Astrocyte of the cerebellum (primary cell): Measurements from ENCODE around the gene CCDC59.

Experiments
- DNase-seq: peaks from one replicate; pipeline ENCODE4 v3.0.0-alpha.2; 2011; ENCODE audit warnings: low read depth
- H3K4me3 ChIP-seq: 2 replicates; pipeline ENCODE4 v1.5.1; 2011; ENCODE audit warnings: mild to moderate bottlenecking, low read depth, low read length, moderate library complexity
- in situ Hi-C: cut with HindIII; loops from 2 replicates; pipeline ENCODE4 v1.10.0; 2017; ENCODE audit warnings: low sequenced_read_pairs
- TF ChIP-seq, protein P1 (sequence below): IDR thresholded peaks from 2 replicates; pipeline ENCODE4 v1.5.1; 2012; ENCODE audit warnings: low read length, low read depth, moderate library complexity, mild to moderate bottlenecking; ENCODE audit errors: missing control alignments

Gene CCDC59, protein sequence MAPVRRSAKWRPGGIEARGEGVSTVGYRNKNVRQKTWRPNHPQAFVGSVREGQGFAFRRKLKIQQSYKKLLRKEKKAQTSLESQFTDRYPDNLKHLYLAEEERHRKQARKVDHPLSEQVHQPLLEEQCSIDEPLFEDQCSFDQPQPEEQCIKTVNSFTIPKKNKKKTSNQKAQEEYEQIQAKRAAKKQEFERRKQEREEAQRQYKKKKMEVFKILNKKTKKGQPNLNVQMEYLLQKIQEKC

DNA sequence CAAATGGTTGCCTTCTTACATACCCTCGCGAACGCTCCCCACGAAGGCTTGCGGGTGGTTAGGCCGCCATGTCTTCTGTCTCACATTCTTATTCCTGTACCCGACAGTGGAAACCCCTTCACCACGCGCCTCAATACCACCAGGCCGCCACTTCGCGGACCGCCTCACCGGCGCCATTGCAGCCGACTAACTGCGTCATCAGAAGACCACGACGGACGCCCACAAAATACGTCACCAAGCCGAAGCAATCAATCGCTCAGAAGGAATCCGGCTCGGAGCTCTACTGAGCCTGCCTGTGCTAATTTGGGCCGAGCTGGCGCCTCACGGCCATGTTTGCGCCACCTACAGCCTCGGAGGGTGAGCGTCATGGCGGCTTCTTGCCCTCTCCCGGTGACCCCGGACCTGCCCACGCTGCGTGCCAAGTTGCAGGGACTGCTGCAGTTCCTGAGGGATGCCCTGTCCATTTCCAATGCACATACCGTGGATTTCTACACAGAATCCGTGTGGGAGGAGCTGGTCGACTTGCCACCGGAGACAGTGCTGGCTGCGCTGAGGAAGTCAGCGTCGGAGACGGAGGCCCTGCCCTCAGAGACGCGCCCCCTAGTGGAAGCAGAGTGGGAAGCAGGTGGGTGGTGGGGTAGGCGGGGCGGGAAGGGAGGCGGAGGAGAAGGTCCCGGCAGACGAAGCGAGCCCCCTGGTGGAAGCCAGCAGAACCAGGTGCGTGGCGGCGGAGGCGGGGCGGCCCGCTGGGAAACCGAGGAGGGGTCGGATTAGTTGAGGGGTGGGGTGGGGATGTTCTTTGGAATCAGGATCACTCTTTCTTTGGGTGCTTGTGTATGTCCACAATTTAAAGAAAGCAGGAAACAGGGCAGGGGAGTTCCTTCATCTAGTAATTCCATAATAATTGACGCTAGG is at the start of gene CCDC59, which contains the start of gene METTL25:
Gene CCDC59, minus strand, starts transcription at position 188 of the 915 bp plus-strand sequence. Its CDS starts 11 bp downstream, at position 177.
Gene METTL25, plus strand, starts transcription at position 330 of the 915 bp plus-strand sequence. Its CDS starts 37 bp downstream, at position 367.
- TF ChIP-seq, protein P1, sequence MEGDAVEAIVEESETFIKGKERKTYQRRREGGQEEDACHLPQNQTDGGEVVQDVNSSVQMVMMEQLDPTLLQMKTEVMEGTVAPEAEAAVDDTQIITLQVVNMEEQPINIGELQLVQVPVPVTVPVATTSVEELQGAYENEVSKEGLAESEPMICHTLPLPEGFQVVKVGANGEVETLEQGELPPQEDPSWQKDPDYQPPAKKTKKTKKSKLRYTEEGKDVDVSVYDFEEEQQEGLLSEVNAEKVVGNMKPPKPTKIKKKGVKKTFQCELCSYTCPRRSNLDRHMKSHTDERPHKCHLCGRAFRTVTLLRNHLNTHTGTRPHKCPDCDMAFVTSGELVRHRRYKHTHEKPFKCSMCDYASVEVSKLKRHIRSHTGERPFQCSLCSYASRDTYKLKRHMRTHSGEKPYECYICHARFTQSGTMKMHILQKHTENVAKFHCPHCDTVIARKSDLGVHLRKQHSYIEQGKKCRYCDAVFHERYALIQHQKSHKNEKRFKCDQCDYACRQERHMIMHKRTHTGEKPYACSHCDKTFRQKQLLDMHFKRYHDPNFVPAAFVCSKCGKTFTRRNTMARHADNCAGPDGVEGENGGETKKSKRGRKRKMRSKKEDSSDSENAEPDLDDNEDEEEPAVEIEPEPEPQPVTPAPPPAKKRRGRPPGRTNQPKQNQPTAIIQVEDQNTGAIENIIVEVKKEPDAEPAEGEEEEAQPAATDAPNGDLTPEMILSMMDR = peak; percentile 92
- in situ Hi-C loops = no loop called here

DNA sequence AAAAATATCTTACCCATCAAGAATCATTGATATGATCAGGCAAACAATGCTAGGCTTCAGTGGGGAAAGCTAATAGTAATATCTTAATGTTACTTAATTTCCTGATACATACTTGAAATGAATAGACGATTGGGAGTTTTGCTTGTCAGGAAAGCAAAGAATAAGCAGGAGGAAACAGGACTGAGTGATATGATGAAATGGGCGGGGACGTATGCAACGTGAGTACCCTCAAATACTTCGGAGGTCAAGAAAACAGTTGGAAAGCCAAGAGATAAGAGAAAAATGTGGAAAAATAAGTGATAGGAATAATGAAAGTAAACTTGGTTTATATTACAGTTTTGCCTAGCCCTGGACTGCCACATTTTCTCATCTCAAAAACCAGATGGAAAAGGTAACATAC is 49.3 kb upstream of the CCDC59 start:
- DNase-seq = no peak
- TF ChIP-seq, protein P1 = no peak
- no peak overlapping the region for H3K4me3 ChIP-seq
- in situ Hi-C loops = no loop called here

More for the DNA sequence above, at the start of gene CCDC59, which contains the start of gene METTL25:
- DNase-seq = peak; percentile 98
- H3K4me3 ChIP-seq = peak within 1 kb of the TSS; percentile 96

DNA sequence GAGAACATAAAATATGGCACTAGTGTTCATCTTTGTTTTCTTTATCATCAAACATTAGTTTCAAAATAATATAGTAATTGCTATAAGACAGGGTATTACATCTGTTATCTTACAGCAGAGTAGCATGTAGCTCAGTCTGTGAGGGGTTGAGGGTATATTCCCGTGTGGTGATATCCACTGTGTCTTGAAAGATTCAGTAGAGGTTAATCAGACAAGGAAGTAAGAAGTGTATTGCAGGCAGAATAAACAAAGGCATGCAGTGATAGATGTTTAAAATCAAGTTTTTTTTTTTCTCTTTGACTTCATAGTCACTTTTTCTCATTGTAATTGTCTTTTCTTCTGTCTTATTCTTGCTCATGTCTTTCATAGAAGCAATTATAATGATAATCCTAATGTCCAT is 48.5 kb upstream of the CCDC59 start:
- in situ Hi-C loops = no loop called here
- DNase-seq = no peak
- H3K4me3 ChIP-seq = no peak overlapping the region
- TF ChIP-seq, protein P1 = no peak

DNA sequence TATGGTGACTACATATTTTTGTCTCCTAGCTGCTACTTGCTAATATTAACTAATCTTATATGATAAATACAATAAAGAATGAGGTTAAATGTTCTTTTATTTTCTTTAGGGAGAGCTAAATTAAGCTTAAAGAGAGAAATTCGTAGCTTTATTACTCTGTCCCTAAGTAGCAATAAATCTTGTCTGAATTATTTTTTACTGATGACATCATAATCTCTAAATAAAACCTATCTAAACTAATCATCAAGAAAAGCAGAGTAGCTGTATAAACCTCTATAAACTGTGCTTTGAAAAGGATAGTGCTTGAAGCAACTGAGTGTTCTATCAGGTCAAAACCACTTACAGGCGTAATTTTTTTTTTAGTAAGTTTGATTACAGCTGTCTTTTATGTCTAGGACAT is 42.6 kb upstream of the CCDC59 start:
- TF ChIP-seq, protein P1 = no peak

DNA sequence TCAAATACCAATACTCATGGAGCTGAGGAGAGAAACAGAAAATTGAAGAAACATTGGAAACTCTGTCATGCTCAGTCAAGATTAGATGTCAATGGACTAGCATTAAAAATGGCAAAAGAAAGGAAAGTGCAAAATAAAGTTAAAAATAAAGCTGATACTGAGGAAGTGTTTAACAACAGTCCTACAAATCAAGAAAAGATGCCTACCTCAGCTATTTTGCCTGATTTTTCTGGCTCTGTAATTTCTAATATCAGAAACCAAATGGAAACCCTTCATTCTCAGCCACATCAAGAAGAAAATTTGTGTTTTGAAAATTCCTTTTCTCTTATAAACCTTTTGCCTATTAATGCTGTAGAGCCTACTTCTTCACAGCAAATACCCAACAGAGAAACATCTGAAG is 40.7 kb upstream of the CCDC59 start:
- DNase-seq = no peak
- TF ChIP-seq, protein P1 = no peak
- no peak overlapping the region for H3K4me3 ChIP-seq
- in situ Hi-C loops = no loop called here

More for the DNA sequence above, 42.6 kb upstream of the CCDC59 start:
- no peak for DNase-seq
- in situ Hi-C loops = no loop called here
- H3K4me3 ChIP-seq = no peak overlapping the region

DNA sequence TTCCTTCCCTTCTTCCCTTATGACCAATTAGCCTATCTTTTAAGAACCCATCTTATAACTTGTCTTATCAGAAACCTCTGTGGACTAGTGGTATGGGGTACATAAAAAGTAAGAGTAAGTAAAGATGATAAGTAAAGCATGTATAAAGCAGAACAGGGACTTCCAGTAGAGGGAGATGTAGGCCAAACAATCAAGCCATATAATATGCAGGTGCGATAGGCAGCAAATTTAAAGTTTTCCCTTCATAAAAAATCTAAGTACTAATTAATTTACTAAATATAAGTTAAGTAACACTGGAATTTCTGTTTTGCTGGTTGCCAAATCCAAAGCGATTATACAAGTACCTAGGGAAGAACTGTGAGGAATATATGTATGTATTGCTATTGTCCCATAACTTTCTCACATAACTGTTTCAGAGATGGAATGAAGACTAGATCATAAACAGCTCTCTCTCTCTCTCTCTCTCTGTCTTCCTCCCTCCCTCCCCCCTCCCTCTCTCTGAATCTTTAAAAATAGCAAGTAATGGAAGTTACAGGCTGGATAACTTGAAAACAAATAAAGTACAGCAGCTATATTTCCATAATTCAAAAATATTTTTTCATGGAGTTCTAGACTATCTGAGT is 25.9 kb upstream of the CCDC59 start:
- in situ Hi-C loops = no loop called here
- H3K4me3 ChIP-seq = no peak overlapping the region
- TF ChIP-seq, protein P1 = peak; percentile 55
- peak; percentile 34 for DNase-seq
